Lung (tissue), 12 donors: ENCODE measurements around the gene ANO2. TPM values are rescaled to one million over a fixed set of nuclear protein-coding genes. Genes with fewer than 3 reads are reported as not detected.

Experiments used
- ATAC-seq: fragments of 200-7000 bp; cut with Tn5 transposase; one replicate; pipeline ENCODE4 v1.9.1; 2020; ENCODE audit warnings: moderate number of reproducible peaks; ENCODE audit not compliant: insufficient read depth, low FRiP score
- DNase-seq, 3 donors: peaks; one replicate each; pipeline ENCODE4 v3.0.0-alpha.2; 2013 to 2017
- H3K27ac ChIP-seq, 2 donors: one replicate each; pipeline ENCODE4 v1.5.1; 2013; ENCODE audit warnings: mild to moderate bottlenecking in 2 of 2, moderate library complexity in 2 of 2, control low read depth in 1 of 2, inconsistent platforms in 1 of 2, low read depth in 1 of 2, low read length in 1 of 2
- H3K27me3 ChIP-seq, 3 donors: one replicate each; pipeline ENCODE4 v1.5.1; 2013; ENCODE audit warnings: low read length in 2 of 3; ENCODE audit not compliant: control insufficient read depth in 3 of 3, insufficient read depth in 3 of 3
- H3K36me3 ChIP-seq, 4 donors: one replicate each; pipeline ENCODE4 v1.5.1; 2013; ENCODE audit warnings: low read length in 4 of 4, mild to moderate bottlenecking in 1 of 4, moderate library complexity in 1 of 4; ENCODE audit not compliant: control insufficient read depth in 4 of 4, insufficient read depth in 4 of 4
- H3K4me1 ChIP-seq, 5 donors: one replicate each; pipeline ENCODE4 v1.5.1; 2013; ENCODE audit warnings: low read length in 5 of 5, mild to moderate bottlenecking in 2 of 5, moderate library complexity in 1 of 5; ENCODE audit not compliant: control insufficient read depth in 5 of 5, insufficient read depth in 5 of 5
- H3K4me3 ChIP-seq: one replicate; pipeline ENCODE4 v1.5.1; 2013; ENCODE audit warnings: mild to moderate bottlenecking, control low read depth, moderate library complexity
- H3K9ac ChIP-seq, 2 donors: one replicate each; pipeline ENCODE4 v1.5.1; 2013; ENCODE audit warnings: low read length in 2 of 2, control low read depth in 1 of 2; ENCODE audit not compliant: insufficient read depth in 1 of 2
- H3K9me3 ChIP-seq, 4 donors: one replicate each; pipeline ENCODE4 v1.5.1; 2013; ENCODE audit warnings: low read length in 3 of 4, mild to moderate bottlenecking in 1 of 4, moderate library complexity in 1 of 4; ENCODE audit not compliant: control insufficient read depth in 4 of 4, insufficient read depth in 3 of 4
- CTCF ChIP-seq: IDR thresholded peaks from 2 replicates; pipeline ENCODE4 v1.5.1; 2012; ENCODE audit warnings: mild to moderate bottlenecking; ENCODE audit errors: control extremely low read depth, extremely low read depth
- WGBS, 2 donors: extraction: QIAGEN DNeasy Blood & Tissue Kit; methylation state at CpG; one replicate each; pipeline ENCODE4 v1.1.7; 2013; 5-methylcytosine and 5-hydroxymethylcytosine counted together
- polyA plus RNA-seq, 2 donors: library from polyadenylated mRNA; stranded (reverse); fragments of 200-250 nt; gene quantifications; one replicate each; pipeline ENCODE4 v1.2.1, GENCODE V29; 2013
- total RNA-seq, 2 donors: library from RNA; depleted of rRNA in 1 of 2; stranded (reverse); fragments of >200 nt in 1 of 2; gene quantifications; one replicate each; pipeline ENCODE4 v1.2.1, GENCODE V29; 2014 to 2021
- donor health status: control.
- donor health status: control.
- donor health status: Bipolar disorder and iron deficiency.
- donor health status: healthy.
- donor health status: DM: yes; HTN: yes; CAD: no.

Gene ANO2
- total and polyA plus RNA-seq, 4 donors, result 5.9 to 11.3 (median 7.4) TPM

DNA sequence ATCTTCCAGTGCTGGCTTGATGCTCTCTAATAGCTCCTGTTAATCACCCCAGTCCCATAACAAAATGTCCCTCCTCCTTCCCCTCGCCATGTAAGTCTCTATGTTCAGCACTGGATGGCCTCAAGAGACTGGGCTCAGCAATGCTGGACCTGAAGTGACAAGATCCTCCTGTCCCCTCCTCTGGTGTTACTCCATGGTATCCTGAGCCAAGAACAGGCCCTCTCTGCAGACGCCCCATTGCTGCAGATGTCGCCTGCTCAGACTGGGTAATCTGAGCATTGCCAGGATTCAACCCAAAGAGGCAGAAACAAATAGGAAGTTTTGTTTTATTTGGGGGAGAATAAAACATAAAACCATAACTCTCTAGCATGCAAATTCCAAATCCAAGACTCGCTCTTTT lies 363.4 kb downstream of the ANO2 start:
- H3K4me1 ChIP-seq, result peaks cover 0 to 24% (median 8%) of the 10 kb centered on the region in 5 donors
- no peak overlapping the region for H3K4me3 ChIP-seq
- no peak for TF ChIP-seq CTCF
- no peaks in the 10 kb centered on the region for H3K36me3 ChIP-seq
- H3K9me3 ChIP-seq, result peaks cover 0 to 2% (median 0%) of the 10 kb centered on the region in 4 donors
- ATAC-seq, result no peak
- no peak overlapping the region for H3K9ac ChIP-seq
- 76 to 92% methylated on average over 4 of the region's 4 CpGs for WGBS, 2 donors
- H3K27ac ChIP-seq, result peak overlapping the region; percentile 2 to 60
- no peak for DNase-seq
- H3K27me3 ChIP-seq, result no peaks in the 10 kb centered on the region

DNA sequence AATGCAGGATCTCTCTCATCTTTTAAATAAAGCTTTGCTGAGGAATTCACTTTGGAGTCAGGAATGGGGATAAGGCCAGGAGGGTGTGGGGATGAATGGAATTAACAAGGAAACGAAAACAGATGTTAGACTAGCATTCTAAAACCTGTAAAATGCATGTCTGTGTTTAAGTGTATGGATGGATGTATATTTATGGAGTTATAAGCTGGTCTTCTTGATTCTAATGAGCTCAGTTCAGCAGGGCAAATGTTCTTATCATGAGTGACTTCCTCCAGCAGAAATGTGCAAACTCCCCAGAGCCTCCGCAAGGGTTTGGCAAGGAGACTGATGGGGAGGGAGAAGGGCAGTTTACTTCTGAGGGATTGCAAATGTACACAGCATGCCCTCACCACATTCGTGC lies 364.0 kb downstream of the ANO2 start:
- H3K9ac ChIP-seq, result no peak overlapping the region
- TF ChIP-seq CTCF, result no peak
- no peak overlapping the region for H3K27ac ChIP-seq
- no peak for ATAC-seq
- no peaks in the 10 kb centered on the region for H3K36me3 ChIP-seq
- peak in 1 of 3 donors; percentile 54 for DNase-seq
- no peaks in the 10 kb centered on the region for H3K27me3 ChIP-seq
- peaks cover 0 to 2% (median 0%) of the 10 kb centered on the region in 4 donors for H3K9me3 ChIP-seq
- peaks cover 0 to 24% (median 8%) of the 10 kb centered on the region in 5 donors for H3K4me1 ChIP-seq
- H3K4me3 ChIP-seq, result no peak overlapping the region
- 45% methylated on average over 3 of the region's 3 CpGs for WGBS, 2 donors

DNA sequence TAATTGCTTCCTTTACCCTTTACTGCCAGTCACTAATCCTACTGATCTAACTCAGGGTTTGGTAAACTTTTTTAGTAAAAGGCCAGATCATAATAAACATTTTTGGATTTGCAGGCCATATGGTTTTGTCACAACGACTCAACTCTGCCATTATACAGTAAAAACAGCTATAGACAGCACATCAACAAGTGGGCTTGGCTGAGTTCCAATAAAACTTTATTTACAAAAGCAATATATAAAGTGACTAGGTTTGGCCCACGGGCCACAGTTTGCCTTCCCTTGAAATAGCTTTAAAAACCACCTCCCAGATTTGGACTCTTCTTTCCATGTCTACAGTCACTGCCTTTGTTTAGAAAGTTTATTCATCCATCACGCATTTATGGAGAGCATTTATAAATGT lies 366.3 kb downstream of the ANO2 start:
- Histone ChIP-seq H3K4me1 (peaks cover 0 to 14% (median 8%) of the 10 kb centered on the region in 5 donors), H3K27ac (no peak overlapping the region), H3K36me3 (no peaks in the 10 kb centered on the region), H3K9ac (no peak overlapping the region), H3K9me3 (peaks cover 0 to 2% (median 0%) of the 10 kb centered on the region in 4 donors), H3K4me3 (no peak overlapping the region), H3K27me3 (no peaks in the 10 kb centered on the region)
- DNase-seq (no peak), ATAC-seq (no peak)
- 49 to 51% methylated on average over 3 of the region's 3 CpGs for WGBS, 2 donors
- TF ChIP-seq CTCF, result no peak

GRCh38 chr12:5577741-5578140 lies 367.3 kb downstream of the ANO2 start:
- H3K4me1 ChIP-seq, result peaks cover 0 to 14% (median 8%) of the 10 kb centered on the region in 5 donors
- H3K9ac ChIP-seq, result no peak overlapping the region
- 74 to 89% methylated on average over 8 of the region's 8 CpGs for WGBS, 2 donors
- DNase-seq, result no peak
- H3K27me3 ChIP-seq, result no peaks in the 10 kb centered on the region
- no peaks in the 10 kb centered on the region for H3K36me3 ChIP-seq
- H3K4me3 ChIP-seq, result no peak overlapping the region
- no peak overlapping the region for H3K27ac ChIP-seq
- no peak for ATAC-seq
- TF ChIP-seq CTCF, result no peak
- peaks cover 0 to 2% (median 0%) of the 10 kb centered on the region in 4 donors for H3K9me3 ChIP-seq
